Sciatic nerve (tissue), 2 donors: ENCODE data around the gene TMEM132C. TPM values are rescaled to one million over a fixed set of nuclear protein-coding genes. Genes with fewer than 3 reads are reported as not detected.

ENCODE experiments used
- ATAC-seq: fragments of 200-7000 bp; cut with Tn5 transposase; one replicate; pipeline ENCODE4 v1.9.1; 2020; ENCODE audit warnings: mild to moderate bottlenecking, moderate library complexity
- DNase-seq: peaks from one replicate; pipeline ENCODE4 v3.0.0-alpha.2; 2020; ENCODE audit warnings: low spot score
- intact Hi-C: fragments of 100-400 bp; cut with DNase I; formaldehyde crosslinking; loops from one replicate; pipeline ENCODE4 v1.14.2; 2022
- total RNA-seq: library from RNA; stranded (reverse); fragmentation: NEBNext Ultra II Directional; extraction: Animal tissue kit (Norgen Biotek cat#: 25700); gene quantifications from one replicate; pipeline ENCODE4 v1.2.1, GENCODE V29; 2021
- donor health status: DM: no; HTN: no; CAD: no.
- donor health status: DM: no; HTN: no; CAD: no.

Gene TMEM132C
- total RNA-seq, 1 donor from 2014 or later = 13.5 TPM

DNA sequence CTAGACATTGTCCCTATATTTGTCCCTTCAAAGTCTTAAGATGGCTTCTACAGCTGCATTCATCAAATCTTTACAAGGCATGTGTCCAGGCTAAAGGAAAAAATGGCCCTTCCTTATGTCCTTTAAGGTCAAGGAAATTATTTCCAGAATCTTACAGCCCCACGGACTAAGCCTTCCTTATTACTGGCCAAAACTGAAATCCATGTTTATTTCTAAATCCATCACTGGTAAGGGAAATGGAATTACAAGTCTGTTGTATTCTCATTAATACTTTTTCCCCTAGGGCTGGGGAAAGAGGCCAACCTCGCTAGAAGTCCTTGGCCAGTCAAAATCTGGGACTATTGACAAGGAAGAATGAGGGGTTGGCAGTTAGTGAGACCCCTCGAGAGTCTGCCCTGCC, 252.5 kb downstream of the TMEM132C start:
- intact Hi-C loops = no loop called here
- ATAC-seq (no peak), DNase-seq (no peak)

DNA sequence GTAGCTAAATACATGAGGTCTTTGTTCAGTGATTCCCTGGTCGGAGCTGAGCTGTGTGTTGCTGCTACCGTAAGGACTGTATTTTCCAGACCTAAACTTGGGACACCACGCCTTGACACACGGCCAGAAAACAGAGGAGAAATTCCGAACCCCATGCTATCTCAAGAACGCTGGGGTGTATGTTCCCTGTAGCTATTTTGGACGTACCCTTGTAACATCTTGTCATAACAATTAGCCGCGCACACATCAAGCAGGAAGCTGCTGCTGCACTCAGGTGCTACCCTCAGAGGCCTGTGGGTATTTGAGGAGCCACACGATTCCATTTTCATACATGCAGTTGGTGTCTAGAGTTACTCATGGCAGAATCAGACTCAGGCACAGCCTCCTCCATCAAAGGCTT, 255.0 kb downstream of the TMEM132C start:
- ATAC-seq = no peak
- intact Hi-C loops = no loop called here
- no peak for DNase-seq

GRCh38 chr12:128524439-128524838, 257.5 kb downstream of the TMEM132C start:
- DNase-seq (no peak), ATAC-seq (no peak)
- intact Hi-C loops = no loop called here

GRCh38 chr12:128531170-128531569, 264.2 kb downstream of the TMEM132C start:
- intact Hi-C loops = no loop called here
- DNase-seq (no peak), ATAC-seq (no peak)

DNA sequence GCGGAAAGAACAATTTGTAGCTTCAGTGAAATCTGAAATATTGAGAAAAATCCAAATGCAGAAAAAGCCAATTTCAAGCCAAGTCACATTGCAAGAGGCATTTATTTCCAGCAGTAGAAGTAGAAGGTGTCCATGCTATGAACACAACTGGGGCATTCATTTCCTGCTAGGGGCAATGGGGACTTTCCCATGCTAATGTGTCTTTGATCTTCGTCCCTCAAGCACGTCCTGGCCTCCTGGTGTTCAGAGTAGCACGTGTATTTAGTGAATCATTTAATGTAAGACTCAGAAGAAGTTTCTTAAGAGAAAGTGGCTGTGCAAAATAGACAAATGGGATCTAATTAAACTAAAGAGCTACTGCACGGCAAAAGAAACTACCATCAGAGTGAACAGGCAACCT, 267.9 kb downstream of the TMEM132C start:
- no peak for ATAC-seq
- DNase-seq = no peak
- intact Hi-C loops = no loop called here

DNA sequence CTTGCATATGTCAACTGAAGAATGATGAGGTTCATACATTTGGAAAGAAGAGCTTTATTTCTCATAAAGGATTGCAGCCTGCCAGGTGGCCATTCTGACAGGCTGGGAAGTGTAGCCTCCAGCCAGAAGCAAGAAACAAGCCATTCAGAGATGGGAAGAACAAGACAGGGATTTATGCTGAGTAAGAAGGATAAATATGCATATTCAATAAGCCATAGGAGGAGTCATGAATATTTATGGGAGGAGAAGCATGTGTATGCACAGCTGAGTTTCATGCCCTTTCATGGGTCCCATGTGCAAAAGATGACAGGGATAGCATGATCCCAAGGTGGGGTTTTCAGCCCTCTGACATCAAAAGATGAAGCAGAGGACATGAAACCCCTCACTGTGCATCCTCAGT, 269.8 kb downstream of the TMEM132C start:
- DNase-seq (no peak), ATAC-seq (no peak)
- intact Hi-C loops = no loop called here

DNA sequence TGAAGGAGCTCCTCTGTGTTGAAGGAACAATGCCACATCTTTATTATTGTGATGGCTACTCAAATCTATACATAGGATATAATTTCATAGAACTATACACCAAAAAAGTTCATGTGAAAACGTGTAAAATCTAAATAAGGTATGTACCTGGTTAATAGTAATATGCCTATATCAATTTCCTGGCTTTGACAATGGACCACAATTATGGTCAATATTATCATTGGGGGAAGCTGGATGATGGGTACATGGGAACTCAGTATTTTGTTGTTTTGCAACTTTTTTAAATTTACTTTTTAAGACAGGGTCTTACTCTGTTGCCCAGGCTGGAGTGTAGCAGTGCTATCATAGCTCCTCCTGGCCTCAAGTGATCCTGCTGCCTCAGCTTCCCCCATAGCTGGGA, 270.7 kb downstream of the TMEM132C start:
- intact Hi-C loops = no loop called here
- ATAC-seq = no peak
- DNase-seq = no peak

- DNase-seq = no peak
- intact Hi-C loops = no loop called here
These were observed 275.9 kb downstream of the TMEM132C start for GRCh38 chr12:128542844-128543243.

DNA sequence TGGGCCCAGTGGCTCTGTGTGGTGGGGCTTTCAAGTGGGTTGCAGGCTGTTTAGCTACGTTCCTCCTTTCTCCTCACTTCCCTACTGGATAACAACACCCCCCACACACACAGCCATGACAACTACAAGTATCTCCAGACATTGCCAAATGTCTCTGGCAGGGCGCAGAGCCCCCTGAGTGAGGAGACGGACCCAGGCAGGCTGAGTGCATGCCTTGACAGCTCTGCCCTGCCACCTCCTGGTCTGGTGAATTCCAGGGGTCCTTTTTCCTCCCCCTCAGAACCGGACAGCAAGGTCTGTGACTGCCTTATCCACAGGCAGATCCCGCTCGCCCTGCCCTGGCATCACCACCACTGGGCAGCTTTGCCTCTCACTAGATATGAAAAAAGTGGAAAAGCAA, 276.5 kb downstream of the TMEM132C start:
- intact Hi-C loops = no loop called here
- ATAC-seq (no peak), DNase-seq (no peak)

More at GRCh38 chr12:128542844-128543243, 275.9 kb downstream of the TMEM132C start:
- no peak for ATAC-seq

DNA sequence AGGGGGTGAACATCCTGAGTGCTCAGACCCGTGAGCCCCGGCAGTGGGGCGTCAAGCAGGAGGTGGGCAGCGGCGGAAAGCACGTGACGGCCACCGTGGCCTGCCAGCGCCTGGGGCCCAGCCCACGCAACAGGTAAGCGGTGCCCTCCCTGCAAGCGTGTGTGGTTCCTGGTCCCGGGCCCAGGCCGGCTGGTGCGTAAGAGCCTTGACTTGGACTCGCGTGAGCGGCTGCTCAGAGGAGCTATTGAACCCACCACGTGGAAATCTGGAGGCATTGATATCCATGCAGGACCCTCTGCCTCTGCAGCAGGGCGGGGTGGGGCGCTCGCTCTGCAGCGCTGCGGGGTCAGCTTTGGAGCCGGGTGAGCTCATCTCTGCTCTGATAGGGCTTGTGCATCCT, 277.0 kb downstream of the TMEM132C start:
- no peak for DNase-seq
- ATAC-seq = no peak
- intact Hi-C loops = no loop called here

- no peak for DNase-seq
- no peak for ATAC-seq
- intact Hi-C loops = no loop called here
These were observed 282.0 kb downstream of the TMEM132C start for GRCh38 chr12:128548949-128549348.

- ATAC-seq = no peak
- intact Hi-C loops = no loop called here
- no peak for DNase-seq
These were observed 282.7 kb downstream of the TMEM132C start for GRCh38 chr12:128549601-128550218.

- intact Hi-C loops = no loop called here
- DNase-seq = no peak
- ATAC-seq = no peak
These were observed 284.3 kb downstream of the TMEM132C start for GRCh38 chr12:128551266-128551665.

DNA sequence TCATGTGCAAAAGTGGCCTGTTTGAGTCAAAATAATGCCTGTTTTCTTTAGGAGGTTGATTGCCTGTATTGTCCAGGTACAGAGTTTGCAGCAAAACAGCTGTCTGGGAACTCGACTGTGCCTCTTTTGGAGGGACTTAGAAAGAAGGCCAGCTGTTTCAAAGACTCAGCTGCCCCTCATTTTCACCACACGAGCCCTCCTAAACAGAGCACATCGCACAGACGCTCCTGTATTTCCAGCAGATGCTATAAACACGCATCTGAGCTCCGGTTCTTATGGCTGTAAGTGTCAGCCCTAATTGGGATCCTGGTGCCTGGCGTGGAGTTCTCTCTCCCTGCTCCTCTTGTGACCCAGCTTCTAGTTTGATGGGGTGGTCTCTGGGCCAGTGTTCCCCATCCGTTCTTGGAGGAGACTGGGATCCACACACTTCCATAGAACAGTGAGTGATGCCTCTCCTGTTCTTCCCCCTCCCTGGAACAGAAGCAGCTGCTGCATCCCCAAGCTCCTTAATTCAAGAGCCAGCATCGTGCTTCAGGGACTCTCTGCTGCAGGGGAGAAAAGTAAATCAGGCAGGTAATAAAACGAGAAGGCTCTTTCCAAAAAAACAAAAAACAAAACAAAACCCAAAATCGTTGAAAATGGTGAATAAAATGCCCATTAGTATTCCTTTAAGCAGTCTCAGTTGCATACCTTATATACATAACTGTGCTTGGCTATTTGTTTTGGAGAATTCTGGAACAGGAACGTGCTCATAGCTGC, 287.8 kb downstream of the TMEM132C start:
- DNase-seq (no peak), ATAC-seq (no peak)
- intact Hi-C loops = no loop called here

- no peak for ATAC-seq
- intact Hi-C loops = no loop called here
- no peak for DNase-seq
These were observed 290.3 kb downstream of the TMEM132C start for GRCh38 chr12:128557231-128557630.

- ATAC-seq (no peak), DNase-seq (no peak)
- intact Hi-C loops = no loop called here
These were observed 298.0 kb downstream of the TMEM132C start for GRCh38 chr12:128564956-128565355.

- DNase-seq (no peak), ATAC-seq (no peak)
- intact Hi-C loops = no loop called here
These were observed 300.8 kb downstream of the TMEM132C start for GRCh38 chr12:128567730-128568129.

DNA sequence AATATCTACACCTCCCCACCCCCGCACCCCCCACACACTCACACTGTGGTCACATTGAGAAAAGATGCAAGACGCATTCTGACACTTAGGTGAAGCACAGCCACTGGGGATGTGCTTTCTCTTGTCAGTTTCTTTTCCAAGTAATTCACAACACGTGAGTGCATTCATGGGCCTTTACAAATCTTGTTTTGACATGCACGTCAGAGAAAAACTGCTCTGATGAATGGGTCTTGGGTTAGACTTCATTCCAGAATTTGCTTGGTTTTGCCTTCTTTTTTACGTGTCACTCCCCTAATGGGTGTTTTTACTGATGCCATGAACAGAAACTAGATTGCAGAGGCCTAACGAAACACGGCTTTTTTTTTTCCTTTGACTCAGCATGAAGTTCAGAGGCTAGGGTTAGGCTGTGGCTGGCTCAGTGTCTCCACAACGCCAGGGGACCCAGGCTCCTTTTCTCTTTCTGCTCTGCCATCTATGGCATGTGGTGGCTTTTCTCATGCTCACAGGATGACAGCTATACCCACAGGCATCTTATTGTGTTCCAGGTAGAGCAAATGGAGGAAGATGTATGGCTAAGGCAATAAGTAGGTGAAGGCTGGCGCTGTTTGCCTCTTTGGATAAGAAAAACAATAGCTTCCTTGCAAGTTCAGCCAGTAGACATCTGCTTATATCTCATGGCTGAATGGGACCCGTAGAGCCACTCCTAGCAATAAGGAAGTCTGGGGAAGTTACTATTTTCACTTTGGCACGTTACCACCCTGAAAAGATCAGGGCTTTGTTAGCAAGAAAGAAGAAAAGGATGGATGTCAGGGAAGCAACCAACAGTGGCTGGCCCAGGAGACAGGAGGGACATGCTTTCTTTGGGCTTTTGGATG, 303.5 kb downstream of the TMEM132C start:
- DNase-seq (no peak), ATAC-seq (no peak)
- intact Hi-C loops = no loop called here

DNA sequence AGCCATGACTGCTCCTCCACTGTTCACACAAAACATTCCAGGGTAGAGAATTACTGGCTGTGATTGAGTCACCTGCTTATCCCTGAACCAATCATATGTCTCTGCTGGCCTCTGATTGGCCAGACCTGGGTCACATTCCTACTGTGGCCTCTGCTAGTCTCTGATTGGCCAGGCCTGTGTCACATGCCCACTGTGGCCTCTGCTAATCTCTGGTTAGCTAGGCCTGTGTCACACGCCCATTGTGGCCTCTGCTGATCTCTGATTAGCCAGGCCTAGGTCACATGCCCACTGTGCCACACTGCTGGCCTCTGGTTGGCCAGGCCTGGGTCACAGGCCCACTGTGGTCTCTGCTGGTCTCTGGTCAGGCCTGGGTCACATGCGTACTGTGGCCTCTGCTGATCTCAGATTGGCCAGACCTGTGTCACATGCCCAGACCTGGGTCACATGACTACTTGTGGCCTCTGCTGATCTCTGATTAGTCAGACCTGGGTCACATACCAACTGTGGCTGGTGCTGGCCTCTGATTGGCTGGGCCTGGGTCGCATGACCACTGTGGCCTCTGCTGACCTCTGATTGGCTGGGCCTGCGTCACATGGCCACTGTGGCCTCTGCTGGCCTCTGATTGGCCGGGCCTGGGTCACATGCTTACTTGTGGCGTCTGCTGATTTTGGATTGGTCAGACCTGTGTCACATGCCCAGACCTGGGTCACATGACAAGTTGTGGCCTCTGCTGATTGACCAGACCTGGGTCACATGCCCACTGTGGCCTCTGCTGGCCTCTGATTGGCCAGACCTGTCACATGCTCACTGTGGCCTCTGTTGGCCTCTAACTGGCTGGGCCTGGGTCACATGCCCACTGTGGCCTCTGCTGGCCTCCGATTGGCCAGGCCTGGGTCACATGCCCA, 305.2 kb downstream of the TMEM132C start:
- DNase-seq (no peak), ATAC-seq (no peak)
- intact Hi-C loops = no loop called here
